Occipital lobe (tissue), 2 donors: ENCODE measurements around the gene RAC3. TPM values are rescaled to one million over a fixed set of nuclear protein-coding genes. Genes with fewer than 3 reads are reported as not detected.
"Not testable (repeated sequence)": the region's sequence is repeated elsewhere in the genome, so short reads cannot be mapped to it uniquely, and the experiment has no call there.

ENCODE experiments used
- DNase-seq: peaks from one replicate; lab custom pipeline; 2025; lab: John Stamatoyannopoulos, UW
- total RNA-seq: library from RNA; depleted of rRNA; stranded (reverse); fragments of >200 nt; gene quantifications from one replicate; pipeline ENCODE4 v1.2.3, GENCODE V29; 2014

The RAC3 gene
- total RNA-seq, 1 donor from 2014 or later = 76.0 TPM

DNA sequence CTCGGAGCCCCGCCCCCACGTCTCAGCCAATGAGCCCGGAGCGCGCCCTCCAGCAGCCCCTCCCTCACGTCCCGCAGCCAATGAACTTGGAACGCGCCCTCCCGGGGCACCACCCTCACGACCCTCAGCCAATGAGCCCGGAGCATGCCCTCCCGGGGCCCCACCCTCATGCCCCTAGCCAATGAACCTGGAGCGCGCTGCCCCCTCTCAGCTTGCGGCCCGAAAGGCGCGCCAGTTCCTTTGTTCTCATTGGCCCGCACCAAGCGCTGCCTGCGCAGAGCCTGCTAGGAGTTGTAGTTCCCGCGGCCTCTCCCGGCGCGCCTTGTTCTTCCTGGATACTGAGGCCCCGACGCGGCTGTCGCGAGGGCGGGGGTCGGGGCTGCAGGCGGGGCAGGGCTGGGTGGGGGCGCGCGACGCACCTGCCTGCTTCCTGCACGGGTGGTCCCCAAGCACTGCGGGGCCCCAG is 8.5 kb upstream of the RAC3 start, which contains the start of gene LRRC45:
TSS of gene LRRC45 (plus strand) at position 325 of the 466 bp plus-strand sequence. CDS start 339 bp downstream, outside the sequence.
- DNase-seq = peak; percentile 100

DNA sequence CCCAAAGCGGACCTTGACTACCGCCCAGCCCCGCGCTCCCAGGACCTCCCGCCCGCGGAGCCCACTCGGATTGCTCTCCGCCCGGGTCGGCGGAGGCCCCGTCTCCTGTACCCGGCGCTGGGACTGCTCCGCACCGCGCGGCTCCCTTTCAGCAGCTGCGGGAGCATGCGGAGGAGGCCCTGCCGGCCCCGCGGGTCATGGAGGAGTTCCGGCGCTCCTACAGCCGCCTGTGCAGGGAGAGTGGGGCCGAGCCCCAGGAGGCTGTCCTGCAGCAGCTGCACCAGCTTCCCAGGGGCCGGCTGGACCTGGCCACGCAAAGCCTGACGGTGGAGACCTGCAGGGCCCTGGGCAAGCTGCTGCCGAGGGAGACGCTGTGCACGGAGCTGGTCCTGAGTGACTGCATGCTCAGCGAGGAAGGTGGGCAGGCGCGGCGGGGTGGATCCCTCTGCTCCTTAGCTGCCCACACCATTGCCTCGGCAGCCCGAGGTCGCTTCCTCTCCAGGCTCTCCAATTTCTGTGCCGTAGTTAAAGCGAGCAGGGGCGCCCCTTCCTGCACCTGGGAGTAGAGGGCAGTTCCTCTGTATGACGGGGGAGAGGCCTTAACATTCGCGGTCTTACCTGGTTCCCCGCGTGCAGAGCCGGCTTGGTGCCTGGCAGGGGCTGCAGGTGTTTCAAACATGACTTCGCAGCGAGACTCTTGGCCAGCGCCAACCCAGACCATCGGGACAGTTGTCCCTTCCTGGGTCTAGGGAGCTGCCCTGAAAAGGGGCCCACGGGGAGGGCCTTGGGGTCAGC is 7.8 kb upstream of the RAC3 start:
- no peak for DNase-seq

DNA sequence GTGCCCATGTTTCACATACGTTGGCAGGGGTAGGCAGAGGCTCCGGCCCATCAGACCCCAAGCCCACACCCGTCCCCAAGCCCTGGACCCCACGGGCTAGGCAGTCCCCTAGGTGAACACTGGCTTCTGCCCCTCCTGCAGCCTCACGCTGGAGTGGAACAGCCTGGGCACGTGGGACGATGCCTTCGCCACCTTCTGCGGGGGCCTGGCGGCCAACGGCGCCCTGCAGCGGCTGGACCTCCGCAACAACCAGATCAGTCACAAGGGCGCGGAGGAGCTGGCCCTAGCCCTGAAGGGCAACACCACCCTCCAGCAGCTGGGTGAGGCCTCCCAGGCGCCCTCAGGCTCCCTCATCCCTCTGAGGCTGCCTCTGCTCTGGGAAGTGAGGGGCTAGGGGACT is 6.6 kb upstream of the RAC3 start:
- DNase-seq = no peak

DNA sequence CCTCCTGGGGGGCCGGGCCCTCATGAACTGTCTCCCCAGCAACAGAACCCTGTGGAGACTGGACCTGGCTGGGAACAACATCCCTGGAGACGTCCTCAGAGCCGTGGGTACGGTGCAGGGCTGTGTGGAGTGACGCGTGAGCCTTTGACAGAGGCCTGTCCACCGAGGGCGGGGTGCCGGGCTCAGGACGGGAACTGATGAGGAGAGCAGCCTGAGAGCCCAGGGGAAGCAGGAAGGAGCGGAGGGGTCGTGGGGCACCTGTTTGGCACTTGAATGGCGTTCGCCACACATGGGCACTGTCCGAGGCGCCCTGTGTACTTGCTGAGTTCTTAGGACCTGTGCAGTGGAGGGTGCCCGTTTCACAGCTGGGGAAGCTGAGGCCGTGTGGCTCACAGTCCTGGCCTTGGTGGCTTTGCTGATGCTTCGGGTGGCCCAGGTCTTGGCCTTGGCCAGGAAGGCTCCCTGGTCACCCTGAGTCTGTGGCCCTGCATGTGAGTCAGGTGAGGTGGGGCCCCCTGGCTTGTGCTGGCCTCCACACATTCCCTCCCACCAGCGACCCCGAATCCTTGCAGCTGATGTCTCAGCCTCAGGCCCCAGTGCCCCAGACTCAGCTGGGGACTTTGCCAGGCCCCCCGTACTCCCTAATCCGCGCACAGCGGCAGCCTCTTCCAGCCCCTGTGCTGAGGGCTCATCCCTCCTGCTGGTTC is 5.9 kb upstream of the RAC3 start:
- no peak for DNase-seq

DNA sequence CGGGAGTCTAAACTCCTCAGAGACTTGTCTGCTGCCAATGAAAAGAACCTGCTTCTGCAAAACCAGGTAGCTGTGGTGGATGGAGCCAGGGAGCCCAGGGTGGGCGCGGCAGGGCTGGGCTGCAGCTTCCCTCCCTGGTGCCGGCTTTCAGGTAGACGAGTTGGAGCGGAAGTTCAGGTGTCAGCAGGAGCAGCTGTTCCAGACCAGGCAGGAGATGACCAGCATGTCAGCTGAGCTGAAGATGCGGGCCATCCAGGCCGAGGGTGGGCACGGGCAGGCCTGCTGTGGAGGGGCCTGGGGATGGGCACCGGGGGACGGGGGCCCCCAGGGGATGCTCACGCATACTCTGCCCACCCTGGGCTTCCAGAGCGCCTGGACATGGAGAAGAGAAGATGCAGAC is 3.2 kb upstream of the RAC3 start:
- DNase-seq = no peak

DNA sequence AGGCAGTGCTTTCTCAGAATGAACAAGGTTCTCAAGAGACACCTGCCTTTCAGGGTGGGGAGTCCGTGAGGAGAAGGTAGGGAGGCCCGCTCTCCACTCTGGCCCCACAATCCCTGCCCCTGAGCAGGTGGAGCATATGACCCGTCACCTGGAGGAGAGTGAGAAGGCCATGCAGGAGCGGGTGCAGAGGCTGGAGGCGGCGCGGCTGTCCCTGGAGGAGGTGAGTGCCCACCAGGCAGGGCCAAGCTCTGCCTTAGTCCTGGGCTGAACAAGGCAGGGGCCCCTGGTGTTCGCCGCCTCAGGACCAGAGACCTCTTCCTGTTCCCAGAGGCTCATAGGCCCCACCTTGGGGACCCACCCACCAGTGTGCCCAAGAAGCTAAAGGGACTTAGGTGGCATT is 2.5 kb upstream of the RAC3 start:
- no peak for DNase-seq

DNA sequence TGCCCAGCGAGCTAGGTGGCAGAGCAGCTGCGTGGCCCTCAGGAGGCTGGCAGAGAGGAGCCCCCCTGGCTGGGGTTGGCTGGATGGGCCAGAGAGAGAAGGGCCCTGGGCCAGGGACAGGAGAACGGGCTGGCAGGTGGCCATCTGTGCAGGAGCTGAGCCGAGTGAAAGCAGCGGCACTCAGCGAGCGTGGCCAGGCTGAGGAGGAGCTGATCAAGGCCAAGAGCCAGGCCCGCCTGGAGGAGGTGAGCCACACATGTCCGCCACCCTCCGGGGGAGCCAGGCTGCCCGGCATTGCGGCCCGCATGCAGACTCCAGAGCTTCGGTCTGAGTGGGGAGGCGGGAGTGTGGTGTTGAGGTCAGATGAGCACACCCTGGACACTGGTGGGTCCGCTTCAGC is 2.1 kb upstream of the RAC3 start:
- DNase-seq = no peak

DNA sequence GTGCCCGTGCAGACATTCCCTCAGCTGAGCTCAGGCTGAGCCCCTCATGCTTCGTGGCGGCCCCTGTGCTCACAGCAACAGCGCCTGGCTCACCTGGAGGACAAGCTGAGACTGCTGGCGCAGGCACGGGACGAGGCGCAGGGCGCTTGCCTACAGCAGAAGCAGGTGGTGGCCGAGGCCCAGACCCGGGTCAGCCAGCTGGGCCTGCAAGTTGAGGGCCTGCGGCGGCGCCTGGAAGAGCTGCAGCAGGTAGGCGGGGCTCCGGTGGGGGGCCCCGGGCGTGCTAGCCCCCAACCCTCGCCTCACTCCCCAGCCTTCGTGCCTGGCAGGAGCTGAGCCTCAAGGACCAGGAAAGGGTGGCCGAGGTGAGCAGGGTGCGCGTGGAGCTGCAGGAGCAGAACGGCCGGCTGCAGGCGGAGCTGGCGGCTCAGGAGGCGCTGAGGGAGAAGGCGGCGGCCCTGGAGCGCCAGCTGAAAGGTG is 1.4 kb upstream of the RAC3 start:
- DNase-seq = no peak

DNA sequence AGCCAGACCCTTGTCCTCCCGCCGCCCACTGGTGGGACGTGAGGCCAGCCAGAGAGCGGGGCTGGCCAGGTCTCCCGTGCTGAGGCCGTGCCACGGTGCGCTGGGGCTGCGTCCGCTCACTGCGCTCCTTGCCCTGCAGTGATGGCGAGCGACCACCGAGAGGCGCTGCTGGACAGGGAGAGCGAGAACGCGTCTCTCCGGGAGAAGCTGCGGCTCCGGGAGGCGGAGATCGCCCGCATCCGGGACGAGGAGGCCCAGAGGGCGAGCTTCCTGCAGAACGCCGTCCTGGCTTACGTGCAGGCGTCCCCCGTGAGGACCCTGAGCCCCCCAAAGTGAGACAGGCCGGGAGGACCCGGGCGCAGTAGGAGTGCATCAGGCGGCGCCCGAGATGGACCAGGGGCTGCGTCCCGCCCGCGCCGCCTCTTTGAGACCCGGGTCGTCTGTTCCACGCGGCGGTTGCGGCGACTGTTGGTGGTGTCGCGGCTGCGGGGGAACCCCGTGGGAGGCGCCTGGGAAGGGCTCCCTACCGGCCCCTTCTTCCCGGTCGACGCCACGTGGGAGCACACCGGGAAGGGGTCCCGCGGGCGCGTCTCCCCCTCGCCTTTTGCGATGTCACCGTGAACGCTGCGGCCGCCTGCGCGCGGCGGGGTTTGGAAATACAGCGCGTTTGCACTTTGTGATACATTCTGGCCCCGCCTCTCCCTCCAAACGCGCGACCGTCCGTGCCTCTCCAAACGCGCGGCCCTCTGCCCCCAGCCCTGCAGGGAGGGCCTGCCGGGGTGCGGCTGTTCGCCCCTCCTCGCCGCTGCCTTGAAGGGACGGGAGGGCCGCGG is 792 bp upstream of the RAC3 start:
- DNase-seq = peak; percentile 79

DNA sequence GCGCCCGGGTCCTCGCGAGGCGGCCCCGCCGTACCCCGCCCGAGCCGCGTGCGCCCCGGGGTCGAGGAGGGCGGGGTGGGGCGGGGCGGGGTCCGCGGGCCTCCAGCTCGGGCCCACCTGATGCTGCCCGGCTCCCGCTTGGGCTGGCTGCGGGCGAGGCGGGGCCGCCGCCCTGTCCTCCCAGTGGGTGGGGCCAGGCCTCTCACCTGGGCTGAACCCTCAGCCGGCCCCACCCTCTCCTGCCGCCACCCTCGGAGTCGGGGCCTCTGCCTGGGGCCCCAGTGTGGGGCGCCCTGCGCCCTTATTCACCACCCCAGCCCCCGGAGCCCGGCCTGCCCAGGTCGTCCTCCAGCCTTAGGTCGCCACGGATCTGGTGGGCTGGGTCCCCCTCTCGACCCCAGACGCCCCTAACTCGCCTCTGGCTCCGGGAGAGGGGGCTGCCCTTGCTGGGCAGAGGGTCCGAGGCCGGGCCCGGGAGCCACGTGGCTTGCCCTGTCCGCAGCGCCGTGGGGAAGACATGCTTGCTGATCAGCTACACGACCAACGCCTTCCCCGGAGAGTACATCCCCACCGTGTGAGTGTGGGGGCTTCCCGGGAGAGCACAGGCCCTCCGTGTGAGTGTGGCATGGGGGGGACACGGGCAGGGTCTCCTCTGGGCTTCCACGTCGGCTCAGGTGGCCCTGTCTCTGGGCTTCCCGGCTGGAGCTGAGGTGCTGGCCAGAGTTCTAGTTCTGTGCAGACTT is 578 bp downstream of the RAC3 start:
- DNase-seq = no peak

DNA sequence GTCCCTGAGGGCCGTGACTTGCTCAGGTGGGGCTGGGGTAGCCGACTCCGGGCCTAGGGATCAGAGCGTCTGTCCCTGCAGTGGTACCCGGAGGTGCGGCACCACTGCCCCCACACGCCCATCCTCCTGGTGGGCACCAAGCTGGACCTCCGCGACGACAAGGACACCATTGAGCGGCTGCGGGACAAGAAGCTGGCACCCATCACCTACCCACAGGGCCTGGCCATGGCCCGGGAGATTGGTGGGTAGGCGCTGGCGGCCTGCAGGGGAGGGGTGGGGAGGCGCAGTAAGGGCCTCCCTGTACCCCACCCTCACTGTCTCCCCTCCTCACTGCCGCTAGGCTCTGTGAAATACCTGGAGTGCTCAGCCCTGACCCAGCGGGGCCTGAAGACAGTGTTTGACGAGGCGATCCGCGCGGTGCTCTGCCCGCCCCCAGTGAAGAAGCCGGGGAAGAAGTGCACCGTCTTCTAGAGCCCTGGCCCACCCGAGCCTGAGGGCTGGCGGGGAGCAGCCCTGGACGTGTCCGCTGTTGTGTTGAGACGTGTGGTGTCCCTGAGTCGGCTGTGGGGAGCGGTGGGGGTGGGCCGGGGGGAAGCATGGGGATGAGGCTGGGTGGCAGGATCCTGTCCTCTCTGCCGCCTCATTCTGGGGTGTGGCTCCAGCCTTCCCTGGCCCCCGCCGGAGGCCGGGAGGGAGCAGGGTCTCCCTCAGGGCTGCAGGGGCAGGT is 2.0 kb downstream of the RAC3 start:
- no peak for DNase-seq

DNA sequence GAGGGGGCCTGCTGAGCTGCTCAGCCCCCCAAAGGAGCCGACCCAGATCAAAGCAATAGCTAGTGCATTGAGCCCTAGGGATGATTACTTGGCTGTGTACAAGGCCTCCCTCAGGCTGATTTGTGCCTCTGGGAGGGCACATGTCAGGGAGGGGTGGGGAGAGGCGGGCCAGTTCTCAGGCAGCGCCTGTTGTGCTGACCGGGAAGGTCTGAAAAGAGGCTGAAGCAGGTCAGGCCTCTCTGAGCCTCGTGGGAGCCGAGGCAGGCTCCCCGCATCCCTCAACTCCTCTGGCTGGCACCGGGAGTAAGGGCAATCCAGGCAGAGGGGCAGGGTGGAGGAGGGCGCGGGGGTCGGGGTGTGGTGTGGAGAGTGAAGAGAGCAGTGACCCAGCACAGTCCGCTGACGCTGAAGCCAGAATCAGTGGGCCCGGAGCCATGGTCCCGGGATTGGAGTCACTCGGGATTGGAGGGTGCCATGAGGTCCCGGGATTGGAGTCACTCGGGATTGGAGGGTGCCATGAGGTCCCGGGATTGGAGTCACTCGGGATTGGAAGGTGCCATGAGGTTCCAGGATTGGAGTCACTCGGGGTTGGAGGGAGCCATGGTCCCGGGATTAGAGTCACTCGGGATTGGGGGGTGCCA is 3.0 kb downstream of the RAC3 start:
- no peak for DNase-seq

DNA sequence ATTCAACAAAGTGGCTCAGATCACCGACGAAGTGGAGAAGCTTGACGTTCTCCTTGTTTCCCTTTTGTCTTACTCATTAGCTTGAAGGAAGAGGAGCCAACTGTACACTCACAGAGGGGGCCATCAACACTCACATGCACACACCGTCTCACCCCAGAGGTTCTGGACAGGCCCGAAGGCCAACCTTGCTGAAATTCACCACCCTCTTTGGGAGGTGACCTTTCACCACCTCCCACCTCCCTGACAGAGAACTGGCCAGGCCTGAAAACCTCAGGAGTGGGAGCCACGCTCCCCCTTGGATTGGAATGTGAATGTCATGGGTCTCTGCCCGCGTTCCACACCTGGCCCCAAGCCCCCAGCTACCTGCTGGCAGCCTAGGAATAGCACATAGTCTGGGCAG is 4.0 kb downstream of the RAC3 start:
- DNase-seq = no peak

DNA sequence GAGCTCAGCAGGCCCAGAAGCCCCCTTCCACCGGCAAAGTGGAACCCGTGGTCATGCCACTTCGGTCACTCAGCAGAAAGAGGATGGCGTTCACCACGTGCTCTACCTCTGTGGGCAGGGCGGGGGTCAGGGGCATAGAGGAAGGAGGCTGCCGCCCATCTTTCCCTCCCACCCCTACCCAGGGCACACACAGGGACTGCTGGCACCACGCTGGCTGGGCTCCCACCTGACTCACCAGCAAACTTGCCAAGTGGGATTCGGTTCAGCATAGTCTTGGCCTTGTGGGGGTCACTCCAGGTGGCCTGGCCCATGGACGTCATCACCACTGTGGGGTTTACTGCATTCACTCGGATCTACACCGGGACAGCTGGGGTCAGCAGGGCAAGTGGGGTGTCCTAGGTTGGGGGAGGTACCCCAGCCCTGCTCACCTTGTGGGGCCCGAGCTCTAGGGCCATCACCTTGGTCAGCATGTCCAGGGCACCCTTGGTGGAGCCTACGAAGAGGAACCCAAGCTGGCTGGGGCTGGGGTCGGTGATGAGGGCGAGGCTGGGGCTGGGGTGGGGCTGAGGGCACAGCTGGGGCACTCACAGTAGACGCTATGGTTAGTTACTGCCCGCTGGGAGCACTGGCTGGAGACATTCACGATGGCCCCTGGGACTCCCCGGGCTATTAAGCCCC is 4.6 kb downstream of the RAC3 start:
- DNase-seq = no peak

DNA sequence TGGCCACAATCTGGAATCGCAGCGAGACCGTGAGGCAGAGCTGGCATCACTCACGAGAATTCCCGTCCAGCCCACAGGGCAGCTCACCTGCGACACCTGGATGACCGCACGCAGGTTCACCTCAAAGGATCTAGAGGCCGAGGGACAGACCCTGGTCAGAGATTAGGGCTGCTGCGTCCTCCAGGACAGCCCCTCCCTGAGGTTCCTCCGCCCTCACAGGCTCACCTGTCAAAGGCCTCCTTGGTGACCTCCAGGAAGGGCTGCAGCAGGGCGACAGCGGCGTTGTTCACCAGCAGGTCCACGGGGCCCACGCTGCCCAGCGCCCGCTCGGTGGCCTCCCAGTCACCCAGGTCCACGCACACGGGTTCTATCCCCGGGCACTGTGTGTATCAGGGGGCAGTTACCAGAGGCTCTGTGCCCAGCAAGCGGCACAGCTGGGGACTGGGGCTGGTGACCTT is 5.2 kb downstream of the RAC3 start:
- no peak for DNase-seq

DNA sequence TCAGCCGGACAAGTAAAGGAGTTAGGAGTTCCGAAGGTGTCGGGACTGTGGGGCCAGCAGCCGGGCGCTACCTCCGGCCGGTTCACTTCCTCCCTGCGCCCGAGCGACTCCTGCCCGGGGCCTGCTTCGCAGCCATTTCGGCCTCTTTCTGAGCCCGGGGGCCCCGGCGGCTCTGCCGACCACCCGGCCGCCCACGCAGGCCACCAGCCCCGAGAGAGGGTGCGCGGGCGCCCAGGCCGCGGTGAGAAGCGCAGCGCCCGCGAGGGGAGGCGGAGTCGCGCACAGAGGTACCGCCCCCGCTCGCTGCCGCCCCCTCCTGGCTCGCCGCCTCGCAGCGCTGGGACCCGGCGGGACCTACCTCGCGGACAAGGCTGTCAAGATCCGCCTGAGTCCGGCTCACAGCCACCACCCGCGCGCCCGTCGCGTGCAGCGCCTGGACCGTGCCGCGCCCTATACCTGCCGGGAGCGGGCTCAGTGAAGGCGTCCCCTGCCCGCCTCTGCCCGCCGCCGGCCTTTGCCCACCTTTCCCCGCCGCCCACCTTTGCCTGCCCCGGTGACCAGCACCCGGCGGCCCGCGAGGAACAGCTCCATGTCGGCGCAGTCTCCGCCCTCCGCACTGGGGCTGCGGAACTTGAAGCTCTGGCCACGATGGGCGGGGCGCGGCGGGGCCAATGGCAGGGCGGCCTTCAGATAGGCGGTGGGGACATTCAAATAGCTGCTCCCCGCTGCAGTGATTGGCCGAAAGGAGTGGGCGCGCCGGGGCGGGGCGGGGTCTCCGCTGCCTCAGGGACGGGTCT is 5.8 kb downstream of the RAC3 start, which contains the start of gene DCXR:
TSS of gene DCXR (minus strand) at position 606 of the 797 bp plus-strand sequence. CDS start at position 591, 15 bp downstream.
- peak; percentile 95 for DNase-seq

DNA sequence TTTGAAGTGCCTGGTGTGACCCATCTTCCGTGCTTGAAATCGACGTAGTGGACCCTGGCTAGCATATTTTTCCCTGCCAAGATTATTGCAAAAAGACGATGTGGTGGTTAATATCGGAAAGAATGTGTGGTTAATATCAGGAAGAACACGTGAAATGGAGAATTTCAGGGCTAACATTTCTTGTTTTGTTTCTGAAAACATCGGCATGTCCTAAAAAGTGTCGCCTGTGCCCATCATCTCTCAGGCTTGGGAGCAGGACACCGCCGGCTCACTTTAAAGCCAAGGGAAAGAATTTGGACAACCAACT is 6.4 kb downstream of the RAC3 start:
- no peak for DNase-seq

DNA sequence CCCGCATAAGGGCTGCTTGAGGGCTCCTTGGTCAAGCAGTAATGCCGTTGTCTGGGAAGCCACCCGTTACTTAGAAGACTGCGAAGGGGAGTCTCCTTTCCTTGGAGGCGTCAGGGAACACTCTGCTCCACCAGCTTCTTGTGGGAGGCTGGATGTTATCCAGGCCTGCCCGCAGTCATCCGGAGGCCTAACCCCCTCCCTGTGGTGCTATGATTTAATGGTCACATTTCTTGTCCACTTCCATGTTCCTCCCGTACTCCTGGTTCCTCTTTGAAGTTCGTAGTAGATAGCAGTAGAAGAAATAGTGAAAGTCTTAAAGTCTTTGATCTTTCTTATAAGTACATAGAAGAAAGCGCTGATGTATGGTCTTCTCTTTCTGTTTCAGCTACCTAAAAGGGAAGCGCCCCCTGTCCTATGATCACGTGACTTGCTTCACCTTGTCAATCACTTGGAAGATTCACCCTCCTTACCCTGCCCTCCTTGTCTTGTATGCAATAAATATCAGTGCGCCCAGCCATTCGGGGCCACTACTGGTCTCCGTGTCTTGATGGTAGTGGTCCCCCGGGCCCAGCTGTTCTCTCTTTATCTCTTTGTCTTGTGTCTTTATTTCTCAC is 7.4 kb downstream of the RAC3 start:
- DNase-seq = not testable (repeated sequence)
